Activated CD8-positive, alpha-beta memory T cell treated with anti-CD3 and anti-CD28 coated beads, Interleukin-2, amount 10 ng/mL, durations not matched to agents 7 days and 5 days (primary cell): Measurements from ENCODE around the gene UBAC1. TPM values are rescaled to one million over a fixed set of nuclear protein-coding genes. Genes with fewer than 3 reads are reported as not detected.

Experiments
- ATAC-seq: fragments of 150-1000 bp; cut with Tn5 transposase; one replicate; pipeline ENCODE4 v1.10.0; 2021; ENCODE audit warnings: moderate library complexity
- CTCF ChIA-PET: fragments of 350-600 bp; sonication (Branson Sonifier 250); formaldehyde crosslinking; loops from one replicate; lab custom pipeline; 2021; ENCODE audit warnings: antibody characterized with exemption; lab: Charles Lee
- DNase-seq: peaks from one replicate; pipeline ENCODE4 v3.0.0-alpha.2; 2020
- H3K27ac Mint-ChIP-seq: one replicate; pipeline ENCODE4 v1.8.0; 2021; ENCODE audit warnings: mild to moderate bottlenecking, mixed read lengths
- H3K27me3 Mint-ChIP-seq: one replicate; pipeline ENCODE4 v1.8.0; 2021; ENCODE audit warnings: mixed read lengths
- H3K36me3 Mint-ChIP-seq: one replicate; pipeline ENCODE4 v1.8.0; 2021; ENCODE audit warnings: mild to moderate bottlenecking, mixed read lengths
- H3K4me1 Mint-ChIP-seq: one replicate; pipeline ENCODE4 v1.8.0; 2021; ENCODE audit warnings: mixed read lengths
- H3K4me3 Mint-ChIP-seq: one replicate; pipeline ENCODE4 v1.8.0; 2021; ENCODE audit warnings: mild to moderate bottlenecking, moderate library complexity, mixed read lengths
- H3K9me3 Mint-ChIP-seq: one replicate; pipeline ENCODE4 v1.8.0; 2022; ENCODE audit warnings: low read depth, mixed read lengths
- total RNA-seq, 2 experiments: library from RNA; stranded (reverse); gene quantifications; one replicate each; pipeline ENCODE4 v1.2.3, GENCODE V29; 2021

The UBAC1 gene
- total RNA-seq, 2 experiments from 2014 or later: 32.6 to 36.5 TPM

- Mint-ChIP-seq H3K4me3 (no peak overlapping the region), H3K9me3 (no peaks in the 10 kb centered on the region), H3K36me3 (no peaks in the 10 kb centered on the region), H3K4me1 (peaks cover 5% of the 10 kb centered on the region), H3K27me3 (no peaks in the 10 kb centered on the region), H3K27ac (peak overlapping the region; percentile 46)
- peak; percentile 66 for DNase-seq
- CTCF ChIA-PET: interaction anchor here (0.6 to 0.8 kb wide), 2 partner anchors 10 to 150 kb away, joined by 3 read pairs; no protein-coding TSS in a partner anchor
- peak; percentile 73 for ATAC-seq
Observed at GRCh38 chr9:135978642-135979546, 17.7 kb upstream of the UBAC1 start.

GRCh38 chr9:135976944-135977343, 15.8 kb upstream of the UBAC1 start:
- Mint-ChIP-seq H3K36me3 (no peaks in the 10 kb centered on the region), H3K4me1 (peaks cover 13% of the 10 kb centered on the region), H3K4me3 (no peak overlapping the region), H3K9me3 (no peaks in the 10 kb centered on the region), H3K27ac (no peak overlapping the region), H3K27me3 (no peaks in the 10 kb centered on the region)
- DNase-seq (no peak), ATAC-seq (no peak)
- CTCF ChIA-PET: no interaction called here

- H3K27me3 Mint-ChIP-seq: no peaks in the 10 kb centered on the region
- H3K4me3 Mint-ChIP-seq: no peak overlapping the region
- ATAC-seq (no peak), DNase-seq (no peak)
- CTCF ChIA-PET: no interaction called here
- no peaks in the 10 kb centered on the region for H3K9me3 Mint-ChIP-seq
- peaks cover 13% of the 10 kb centered on the region for H3K4me1 Mint-ChIP-seq
- H3K36me3 Mint-ChIP-seq: no peaks in the 10 kb centered on the region
- H3K27ac Mint-ChIP-seq: no peak overlapping the region
Observed at GRCh38 chr9:135976531-135976930, 15.4 kb upstream of the UBAC1 start.

GRCh38 chr9:135975834-135976233, 14.7 kb upstream of the UBAC1 start:
- CTCF ChIA-PET: no interaction called here

GRCh38 chr9:135974220-135974573, 13.0 kb upstream of the UBAC1 start:
- no peaks in the 10 kb centered on the region for H3K36me3 Mint-ChIP-seq
- peaks cover 11% of the 10 kb centered on the region for H3K4me1 Mint-ChIP-seq
- CTCF ChIA-PET: no interaction called here
- DNase-seq: no peak
- ATAC-seq: no peak
- H3K27ac Mint-ChIP-seq: no peak overlapping the region
- H3K4me3 Mint-ChIP-seq: no peak overlapping the region
- H3K27me3 Mint-ChIP-seq: peaks cover 2% of the 10 kb centered on the region
- no peaks in the 10 kb centered on the region for H3K9me3 Mint-ChIP-seq

More at GRCh38 chr9:135975834-135976233, 14.7 kb upstream of the UBAC1 start:
- Mint-ChIP-seq H3K9me3 (no peaks in the 10 kb centered on the region), H3K27me3 (no peaks in the 10 kb centered on the region), H3K36me3 (no peaks in the 10 kb centered on the region), H3K4me3 (no peak overlapping the region), H3K27ac (no peak overlapping the region), H3K4me1 (peaks cover 13% of the 10 kb centered on the region)
- no peak for DNase-seq
- no peak for ATAC-seq

GRCh38 chr9:135973277-135974219, 12.4 kb upstream of the UBAC1 start:
- Mint-ChIP-seq H3K36me3 (no peaks in the 10 kb centered on the region), H3K4me3 (no peak overlapping the region), H3K27me3 (peaks cover 2% of the 10 kb centered on the region), H3K9me3 (no peaks in the 10 kb centered on the region), H3K4me1 (peaks cover 8% of the 10 kb centered on the region), H3K27ac (no peak overlapping the region)
- CTCF ChIA-PET: interaction anchor here (0.6 to 1.5 kb wide), 3 partner anchors 25 to 165 kb away, joined by 3 to 5 read pairs (median 3); no protein-coding TSS in a partner anchor
- ATAC-seq (no peak), DNase-seq (no peak)

GRCh38 chr9:135971892-135972291, 10.7 kb upstream of the UBAC1 start:
- no peaks in the 10 kb centered on the region for H3K9me3 Mint-ChIP-seq
- H3K27ac Mint-ChIP-seq: no peak overlapping the region
- H3K36me3 Mint-ChIP-seq: no peaks in the 10 kb centered on the region
- DNase-seq (peak; percentile 60), ATAC-seq (no peak)
- H3K4me3 Mint-ChIP-seq: no peak overlapping the region
- peaks cover 13% of the 10 kb centered on the region for H3K4me1 Mint-ChIP-seq
- peaks cover 2% of the 10 kb centered on the region for H3K27me3 Mint-ChIP-seq
- CTCF ChIA-PET: no interaction called here

GRCh38 chr9:135971111-135971766, 10.1 kb upstream of the UBAC1 start:
- Mint-ChIP-seq H3K36me3 (no peaks in the 10 kb centered on the region), H3K27me3 (peaks cover 2% of the 10 kb centered on the region), H3K27ac (no peak overlapping the region), H3K9me3 (no peaks in the 10 kb centered on the region), H3K4me3 (no peak overlapping the region), H3K4me1 (peaks cover 13% of the 10 kb centered on the region)
- DNase-seq: no peak
- CTCF ChIA-PET: no interaction called here
- ATAC-seq: no peak

GRCh38 chr9:135970128-135970815, 9.1 kb upstream of the UBAC1 start:
- DNase-seq (no peak), ATAC-seq (no peak)
- H3K36me3 Mint-ChIP-seq: no peaks in the 10 kb centered on the region
- H3K27ac Mint-ChIP-seq: no peak overlapping the region
- H3K9me3 Mint-ChIP-seq: no peaks in the 10 kb centered on the region
- H3K4me1 Mint-ChIP-seq: peaks cover 13% of the 10 kb centered on the region
- no peak overlapping the region for H3K4me3 Mint-ChIP-seq
- CTCF ChIA-PET: interaction anchor here (1.8 to 5.9 kb wide), 3 partner anchors 11 to 152 kb away, joined by 5 to 76 read pairs (median 5); no protein-coding TSS in a partner anchor
- H3K27me3 Mint-ChIP-seq: peaks cover 2% of the 10 kb centered on the region

- H3K4me3 Mint-ChIP-seq: no peak overlapping the region
- no peak for DNase-seq
- peaks cover 13% of the 10 kb centered on the region for H3K4me1 Mint-ChIP-seq
- peaks cover 2% of the 10 kb centered on the region for H3K27me3 Mint-ChIP-seq
- H3K27ac Mint-ChIP-seq: no peak overlapping the region
- no peaks in the 10 kb centered on the region for H3K36me3 Mint-ChIP-seq
- no peak for ATAC-seq
- H3K9me3 Mint-ChIP-seq: no peaks in the 10 kb centered on the region
- CTCF ChIA-PET: interaction anchor here (0.8 to 5.9 kb wide), 5 partner anchors 10 to 153 kb away, joined by 3 to 76 read pairs (median 5); no protein-coding TSS in a partner anchor
Observed at GRCh38 chr9:135969064-135969683, 8.0 kb upstream of the UBAC1 start.

GRCh38 chr9:135968601-135969000, 7.4 kb upstream of the UBAC1 start:
- no peak overlapping the region for H3K4me3 Mint-ChIP-seq
- DNase-seq (no peak), ATAC-seq (no peak)
- no peak overlapping the region for H3K27ac Mint-ChIP-seq
- CTCF ChIA-PET: interaction anchor here (0.9 to 5.9 kb wide), 8 partner anchors 13 to 210 kb away, joined by 3 to 76 read pairs (median 6); no protein-coding TSS in a partner anchor
- H3K27me3 Mint-ChIP-seq: peaks cover 2% of the 10 kb centered on the region
- peaks cover 10% of the 10 kb centered on the region for H3K4me1 Mint-ChIP-seq
- no peaks in the 10 kb centered on the region for H3K9me3 Mint-ChIP-seq
- no peaks in the 10 kb centered on the region for H3K36me3 Mint-ChIP-seq

- CTCF ChIA-PET: interaction anchor here (0.8 to 5.9 kb wide), 15 partner anchors 12 to 820 kb away, joined by 3 to 76 read pairs (median 4); no protein-coding TSS in a partner anchor
- H3K4me1 Mint-ChIP-seq: peaks cover 5% of the 10 kb centered on the region
- H3K27me3 Mint-ChIP-seq: peaks cover 2% of the 10 kb centered on the region
- no peak overlapping the region for H3K27ac Mint-ChIP-seq
- no peak overlapping the region for H3K4me3 Mint-ChIP-seq
- DNase-seq: no peak
- ATAC-seq: no peak
- H3K9me3 Mint-ChIP-seq: no peaks in the 10 kb centered on the region
- H3K36me3 Mint-ChIP-seq: no peaks in the 10 kb centered on the region
Observed at GRCh38 chr9:135968083-135968476, 6.9 kb upstream of the UBAC1 start.
